Measurements from ENCODE around the gene RXRA. TPM values are rescaled to one million over a fixed set of nuclear protein-coding genes. Genes with fewer than 3 reads are reported as not detected.

RXRA gene
- polyA plus RNA-seq, 1 donor from 2014 or later: 2.7 TPM

- Histone ChIP-seq H3K36me3 (ENCODE audit: insufficient read depth, low read length) (no peaks in the 10 kb centered on the region), H3F3A (ENCODE audit: insufficient read depth, low read length, poor library complexity, severe bottlenecking) (no peaks in the 10 kb centered on the region), H4K20me1 (ENCODE audit: insufficient read depth) (no peaks in the 10 kb centered on the region), H3K9me2 (ENCODE audit: insufficient read depth, low read length) (no peaks in the 10 kb centered on the region), H2AFZ (ENCODE audit: low read depth, low read length) (no peak overlapping the region), H3K79me2 (replicated peaks; ENCODE audit: insufficient read depth, low read length) (no peaks in the 10 kb centered on the region), H3K9me3 (ENCODE audit: low read length) (no peaks in the 10 kb centered on the region), H3K4me2 (ENCODE audit: low read length) (no peak overlapping the region), H3K9ac (ENCODE audit: low read length) (no peak overlapping the region), H3K27me3 (ENCODE audit: insufficient read depth, low read depth, low read length) (no peaks in the 10 kb centered on the region), H3K27ac (ENCODE audit: low read length) (no peak overlapping the region), H3K4me3 (ENCODE audit: low read length) (no peak overlapping the region)
- TF ChIP-seq, protein P1, sequence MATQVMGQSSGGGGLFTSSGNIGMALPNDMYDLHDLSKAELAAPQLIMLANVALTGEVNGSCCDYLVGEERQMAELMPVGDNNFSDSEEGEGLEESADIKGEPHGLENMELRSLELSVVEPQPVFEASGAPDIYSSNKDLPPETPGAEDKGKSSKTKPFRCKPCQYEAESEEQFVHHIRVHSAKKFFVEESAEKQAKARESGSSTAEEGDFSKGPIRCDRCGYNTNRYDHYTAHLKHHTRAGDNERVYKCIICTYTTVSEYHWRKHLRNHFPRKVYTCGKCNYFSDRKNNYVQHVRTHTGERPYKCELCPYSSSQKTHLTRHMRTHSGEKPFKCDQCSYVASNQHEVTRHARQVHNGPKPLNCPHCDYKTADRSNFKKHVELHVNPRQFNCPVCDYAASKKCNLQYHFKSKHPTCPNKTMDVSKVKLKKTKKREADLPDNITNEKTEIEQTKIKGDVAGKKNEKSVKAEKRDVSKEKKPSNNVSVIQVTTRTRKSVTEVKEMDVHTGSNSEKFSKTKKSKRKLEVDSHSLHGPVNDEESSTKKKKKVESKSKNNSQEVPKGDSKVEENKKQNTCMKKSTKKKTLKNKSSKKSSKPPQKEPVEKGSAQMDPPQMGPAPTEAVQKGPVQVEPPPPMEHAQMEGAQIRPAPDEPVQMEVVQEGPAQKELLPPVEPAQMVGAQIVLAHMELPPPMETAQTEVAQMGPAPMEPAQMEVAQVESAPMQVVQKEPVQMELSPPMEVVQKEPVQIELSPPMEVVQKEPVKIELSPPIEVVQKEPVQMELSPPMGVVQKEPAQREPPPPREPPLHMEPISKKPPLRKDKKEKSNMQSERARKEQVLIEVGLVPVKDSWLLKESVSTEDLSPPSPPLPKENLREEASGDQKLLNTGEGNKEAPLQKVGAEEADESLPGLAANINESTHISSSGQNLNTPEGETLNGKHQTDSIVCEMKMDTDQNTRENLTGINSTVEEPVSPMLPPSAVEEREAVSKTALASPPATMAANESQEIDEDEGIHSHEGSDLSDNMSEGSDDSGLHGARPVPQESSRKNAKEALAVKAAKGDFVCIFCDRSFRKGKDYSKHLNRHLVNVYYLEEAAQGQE (IDR thresholded peaks at IDR 0.05; ENCODE audit: borderline replicate concordance): no peak
- TF ChIP-seq RAD21 (conservative IDR thresholded peaks at IDR 0.05) (no peak), CTCF (IDR thresholded peaks at IDR 0.05; ENCODE audit: poor library complexity, severe bottlenecking) (no peak), POLR2AphosphoS5 (IDR thresholded peaks at IDR 0.05) (no peak), EP300 (conservative IDR thresholded peaks at IDR 0.05; ENCODE audit: poor library complexity, severe bottlenecking) (no peak), SMC3 (conservative IDR thresholded peaks at IDR 0.05; ENCODE audit: poor library complexity) (no peak), EZH2 (IDR thresholded peaks at IDR 0.05; ENCODE audit: borderline replicate concordance, insufficient read depth, low read length, poor library complexity, severe bottlenecking) (no peak), MXI1 (conservative IDR thresholded peaks at IDR 0.05; ENCODE audit: poor library complexity, severe bottlenecking) (no peak), TAF1 (IDR thresholded peaks at IDR 0.05; ENCODE audit: low read depth) (no peak)
Observed at GRCh38 chr9:134419000-134419683, 92.9 kb downstream of the RXRA start.

GRCh38 chr9:134419684-134420076, 93.4 kb downstream of the RXRA start:
- H3K4me3 ChIP-seq (ENCODE audit: low read length): no peak overlapping the region
- no peaks in the 10 kb centered on the region for H4K20me1 ChIP-seq (ENCODE audit: insufficient read depth)
- no peaks in the 10 kb centered on the region for H3K79me2 ChIP-seq (replicated peaks; ENCODE audit: insufficient read depth, low read length)
- no peak overlapping the region for H2AFZ ChIP-seq (ENCODE audit: low read depth, low read length)
- no peaks in the 10 kb centered on the region for H3K27me3 ChIP-seq (ENCODE audit: insufficient read depth, low read depth, low read length)
- H3F3A ChIP-seq (ENCODE audit: insufficient read depth, low read length, poor library complexity, severe bottlenecking): no peaks in the 10 kb centered on the region
- no peaks in the 10 kb centered on the region for H3K36me3 ChIP-seq (ENCODE audit: insufficient read depth, low read length)
- no peak overlapping the region for H3K4me2 ChIP-seq (ENCODE audit: low read length)
- no peak for TF ChIP-seq CTCF (IDR thresholded peaks at IDR 0.05; ENCODE audit: poor library complexity, severe bottlenecking)
- TF ChIP-seq POLR2AphosphoS5 (IDR thresholded peaks at IDR 0.05): no peak
- TF ChIP-seq RAD21 (conservative IDR thresholded peaks at IDR 0.05): no peak
- no peak for TF ChIP-seq EZH2 (IDR thresholded peaks at IDR 0.05; ENCODE audit: borderline replicate concordance, insufficient read depth, low read length, poor library complexity, severe bottlenecking)
- TF ChIP-seq TAF1 (IDR thresholded peaks at IDR 0.05; ENCODE audit: low read depth): no peak
- TF ChIP-seq SMC3 (conservative IDR thresholded peaks at IDR 0.05; ENCODE audit: poor library complexity): no peak
- TF ChIP-seq, protein P1 (IDR thresholded peaks at IDR 0.05; ENCODE audit: borderline replicate concordance): no peak
- no peak for TF ChIP-seq MXI1 (conservative IDR thresholded peaks at IDR 0.05; ENCODE audit: poor library complexity, severe bottlenecking)
- no peak for TF ChIP-seq EP300 (conservative IDR thresholded peaks at IDR 0.05; ENCODE audit: poor library complexity, severe bottlenecking)
- no peak overlapping the region for H3K9ac ChIP-seq (ENCODE audit: low read length)
- no peaks in the 10 kb centered on the region for H3K9me2 ChIP-seq (ENCODE audit: insufficient read depth, low read length)
- H3K9me3 ChIP-seq (ENCODE audit: low read length): no peaks in the 10 kb centered on the region
- no peak overlapping the region for H3K27ac ChIP-seq (ENCODE audit: low read length)
